GM12878 (cell line): Measurements from ENCODE around the gene ADGRD1. TPM values are rescaled to one million over a fixed set of nuclear protein-coding genes. Genes with fewer than 3 reads are reported as not detected.

Experiments used
- ATAC-seq: fragments of 200-7000 bp; cut with Tn5 transposase; 3 replicates; pipeline ENCODE4 v1.9.1; 2020; ENCODE audit warnings: mild to moderate bottlenecking, moderate library complexity
- BruUV-seq: library from RNA; stranded (reverse); fragments of 400-500 nt; replicated peaks from 2 replicates; lab custom pipeline; 2021; lab: Mats Ljungman, UMichigan
- CTCF ChIA-PET: fragments of 300-600 bp; sonication (Branson Sonifier 250); formaldehyde crosslinking; extraction: SDS; loops from one replicate; lab custom pipeline; 2021; ENCODE audit warnings: inconsistent platforms; lab: Yijun Ruan, JAX
- POLR2A ChIA-PET: fragments of 350-600 bp; formaldehyde crosslinking; extraction: SDS; loops from one replicate; lab custom pipeline; 2021; ENCODE audit warnings: inconsistent platforms; lab: Charles Lee
- RAD21 ChIA-PET: fragments of 300-600 bp; sonication (Branson Sonifier 250); formaldehyde crosslinking; loops from one replicate; lab custom pipeline; 2023; ENCODE audit warnings: antibody characterized with exemption; ENCODE audit not compliant: unreplicated experiment; lab: Charles Lee
- SMC1A ChIA-PET: fragments of 300-600 bp; sonication (Branson Sonifier 250); formaldehyde crosslinking; loops from one replicate; lab custom pipeline; 2023; ENCODE audit not compliant: unreplicated experiment, uncharacterized antibody; lab: Charles Lee
- DNase-seq: peaks from one replicate; pipeline ENCODE4 v3.0.0-alpha.2; 2011; ENCODE audit warnings: low read depth, low spot score
- FAIRE-seq: peaks from 3 replicates; lab custom pipeline; 2011; peaks lifted over from hg19 to GRCh38; lab: Jason Lieb, UNC
- H2AFZ ChIP-seq: 2 replicates; pipeline ENCODE4 v1.6.0; 2011; ENCODE audit warnings: low read depth, low read length, control low read depth; ENCODE audit not compliant: control insufficient read depth
- H3K27ac ChIP-seq: 2 replicates; pipeline ENCODE4 v1.5.1; 2011; ENCODE audit warnings: control low read depth; ENCODE audit not compliant: control insufficient read depth, insufficient read depth
- H3K27me3 ChIP-seq, 2 experiments: replicated peaks in 1 of 2; 2 replicates each; pipeline versions ENCODE4 v1.6.0 to v1.6.1; 2011; ENCODE audit warnings: low read length in 1 of 2; ENCODE audit not compliant: control insufficient read depth in 2 of 2, insufficient read depth in 2 of 2
- H3K36me3 ChIP-seq, 2 experiments: 2 replicates each; pipeline ENCODE4 v1.5.1; 2011; ENCODE audit warnings: low read length in 1 of 2; ENCODE audit not compliant: control insufficient read depth in 2 of 2, insufficient read depth in 2 of 2
- H3K4me1 ChIP-seq: 2 replicates; pipeline ENCODE4 v1.6.1; 2011; ENCODE audit warnings: mild to moderate bottlenecking, low read length, moderate library complexity, mixed read lengths; ENCODE audit not compliant: control insufficient read depth, insufficient read depth
- H3K4me2 ChIP-seq: 2 replicates; pipeline ENCODE4 v1.6.0; 2011; ENCODE audit warnings: control low read depth; ENCODE audit not compliant: control insufficient read depth, insufficient read depth
- H3K4me3 ChIP-seq: fragments of 200-600 bp; sonication (generic); 2 replicates; pipeline ENCODE4 v1.5.1; 2016
- H3K79me2 ChIP-seq: 2 replicates; pipeline ENCODE4 v1.6.0; 2011; ENCODE audit warnings: low read length; ENCODE audit not compliant: control insufficient read depth, insufficient read depth
- H3K9ac ChIP-seq: 2 replicates; pipeline ENCODE4 v1.8.0; 2011; ENCODE audit warnings: low read length, control low read depth, mixed read lengths; ENCODE audit not compliant: control insufficient read depth, insufficient read depth
- H3K9me3 ChIP-seq: replicated peaks from 3 replicates; pipeline ENCODE4 v1.5.1; 2011; ENCODE audit warnings: mild to moderate bottlenecking, low read length; ENCODE audit not compliant: control insufficient read depth, insufficient read depth
- H4K20me1 ChIP-seq: 2 replicates; pipeline ENCODE4 v1.6.0; 2011; ENCODE audit not compliant: control insufficient read depth, insufficient read depth
- BRCA1 ChIP-seq: IDR thresholded peaks from 2 replicates; pipeline ENCODE4 v1.6.1; 2011; ENCODE audit warnings: low read depth, low read length, improper control_type of control experiment
- CHD2 ChIP-seq: IDR thresholded peaks from 2 replicates; pipeline ENCODE4 v1.6.1; 2011; ENCODE audit warnings: low read depth, low read length, improper control_type of control experiment, borderline replicate concordance
- ESRRA ChIP-seq: IDR thresholded peaks from 2 replicates; pipeline ENCODE4 v1.6.1; 2012; ENCODE audit warnings: mild to moderate bottlenecking, low read length, improper control_type of control experiment
- IRF3 ChIP-seq: fragments of 450-650 bp; IDR thresholded peaks from 2 replicates; pipeline ENCODE4 v1.6.1; 2014; ENCODE audit warnings: mild to moderate bottlenecking
- IRF4 ChIP-seq: IDR thresholded peaks from 2 replicates; pipeline ENCODE4 v1.6.1; 2011; ENCODE audit warnings: low read depth, low read length
- KDM1A ChIP-seq: fragments of 200-600 bp; sonication (generic); IDR thresholded peaks from 2 replicates; pipeline ENCODE4 v1.6.1; 2016; ENCODE audit warnings: borderline replicate concordance
- MTA2 ChIP-seq: fragments of 450-650 bp; IDR thresholded peaks from 2 replicates; pipeline ENCODE4 v1.6.1; 2016; ENCODE audit warnings: low read depth, mild to moderate bottlenecking, moderate library complexity
- POLR2AphosphoS5 ChIP-seq: IDR thresholded peaks from 2 replicates; pipeline ENCODE4 v1.6.1; 2011; ENCODE audit warnings: mild to moderate bottlenecking, low read length, inconsistent platforms
- RB1 ChIP-seq: fragments of 450-650 bp; formaldehyde crosslinking; IDR thresholded peaks from 2 replicates; pipeline ENCODE4 v1.6.1; 2017; ENCODE audit warnings: mild to moderate bottlenecking, borderline replicate concordance
- RELA ChIP-seq: fragments of 450-650 bp; IDR thresholded peaks from 2 replicates; pipeline ENCODE4 v1.8.0; 2014; ENCODE audit warnings: borderline replicate concordance; ENCODE audit not compliant: partially characterized antibody
- SPI1 ChIP-seq: IDR thresholded peaks from 2 replicates; pipeline ENCODE4 v1.6.1; 2011; ENCODE audit warnings: low read depth, mild to moderate bottlenecking, low read length, moderate library complexity, borderline replicate concordance; ENCODE audit not compliant: insufficient read depth
- TAF1 ChIP-seq: IDR thresholded peaks from 2 replicates; pipeline ENCODE4 v1.6.1; 2011; ENCODE audit warnings: mild to moderate bottlenecking, low read depth, low read length, borderline replicate concordance
- TCF12 ChIP-seq: IDR thresholded peaks from 2 replicates; pipeline ENCODE4 v1.6.1; 2011; ENCODE audit warnings: low read depth, mild to moderate bottlenecking, low read length
- USF2 ChIP-seq: IDR thresholded peaks from 2 replicates; pipeline ENCODE4 v1.6.1; 2011; ENCODE audit warnings: low read depth, low read length, improper control_type of control experiment, borderline replicate concordance
- WGBS: methylation state at CpG from one replicate; pipeline ENCODE4 v1.1.6; 2016; ENCODE audit warnings: low lambda C conversion rate; ENCODE audit not compliant: insufficient replicate concordance, insufficient coverage; ENCODE audit errors: missing lambda C conversion rate; 5-methylcytosine and 5-hydroxymethylcytosine counted together
- in situ Hi-C: fragments of 300-500 bp; cut with MboI; formaldehyde crosslinking; loops from 9 replicates; pipeline ENCODE4 v1.14.3; 2018; ENCODE audit warnings: mixed read lengths
- intact Hi-C: fragments of 100-400 bp; cut with micrococcal nuclease; formaldehyde crosslinking; loops from one replicate; pipeline ENCODE4 v1.14.2; 2022; ENCODE audit not compliant: unreplicated experiment
- polyA plus RNA-seq, 11 experiments: library from polyadenylated mRNA; depleted of rRNA in 4 of 11; unstranded in 6 of 11; stranded (reverse) in 5 of 11; fragments of >200 nt; fragmentation: Nextera tagmentation in 4 of 11; fragmentation: Illumina TruSeq in 1 of 11; extraction: Ambion mirVana in 4 of 11; extraction: Trizol in 1 of 11; gene quantifications; 1 replicate in 1 of 11; 2 replicates in 10 of 11; pipeline versions ENCODE4 v1.2.1 to v1.2.3, GENCODE V29; 2011 to 2016; ENCODE audit warnings: inconsistent platforms in 2 of 11, missing spikeins in 2 of 11, low read depth in 1 of 11
- total RNA-seq, 4 experiments: library from RNA; depleted of rRNA in 3 of 4; stranded (reverse); fragments of >200 nt in 3 of 4; fragmentation: Illumina TruSeq in 1 of 4; extraction: Trizol in 1 of 4; gene quantifications; 2 replicates each; pipeline versions ENCODE4 v1.2.1 to v1.2.3, GENCODE V29; 2013 to 2021
- TF ChIP-seq, protein P1 (sequence below): fragments of 450-650 bp; conservative IDR thresholded peaks from 2 replicates; pipeline ENCODE4 v1.6.1; 2017; ENCODE audit warnings: mild to moderate bottlenecking, moderate library complexity
- TF ChIP-seq, protein P2 (sequence below): IDR thresholded peaks from 2 replicates; pipeline ENCODE4 v1.6.1; 2012; ENCODE audit warnings: low read depth, low read length, improper control_type of control experiment
- TF ChIP-seq, protein P3 (sequence below): fragments of 450-650 bp; IDR thresholded peaks from 2 replicates; pipeline ENCODE4 v1.6.1; 2016; ENCODE audit warnings: mild to moderate bottlenecking

ADGRD1 gene
- total and polyA plus RNA-seq, 10 of the 15 experiments (the other 5 are each of a cell fraction or from before 2014, with no cell fraction given): 0.15 to 12.7 (median 1.2) TPM

- TF ChIP-seq, protein P1, sequence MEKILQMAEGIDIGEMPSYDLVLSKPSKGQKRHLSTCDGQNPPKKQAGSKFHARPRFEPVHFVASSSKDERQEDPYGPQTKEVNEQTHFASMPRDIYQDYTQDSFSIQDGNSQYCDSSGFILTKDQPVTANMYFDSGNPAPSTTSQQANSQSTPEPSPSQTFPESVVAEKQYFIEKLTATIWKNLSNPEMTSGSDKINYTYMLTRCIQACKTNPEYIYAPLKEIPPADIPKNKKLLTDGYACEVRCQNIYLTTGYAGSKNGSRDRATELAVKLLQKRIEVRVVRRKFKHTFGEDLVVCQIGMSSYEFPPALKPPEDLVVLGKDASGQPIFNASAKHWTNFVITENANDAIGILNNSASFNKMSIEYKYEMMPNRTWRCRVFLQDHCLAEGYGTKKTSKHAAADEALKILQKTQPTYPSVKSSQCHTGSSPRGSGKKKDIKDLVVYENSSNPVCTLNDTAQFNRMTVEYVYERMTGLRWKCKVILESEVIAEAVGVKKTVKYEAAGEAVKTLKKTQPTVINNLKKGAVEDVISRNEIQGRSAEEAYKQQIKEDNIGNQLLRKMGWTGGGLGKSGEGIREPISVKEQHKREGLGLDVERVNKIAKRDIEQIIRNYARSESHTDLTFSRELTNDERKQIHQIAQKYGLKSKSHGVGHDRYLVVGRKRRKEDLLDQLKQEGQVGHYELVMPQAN: no peak
- TF ChIP-seq BRCA1 (no peak), RB1 (no peak), IRF4 (no peak), RELA (no peak)
- TF ChIP-seq, protein P2, sequence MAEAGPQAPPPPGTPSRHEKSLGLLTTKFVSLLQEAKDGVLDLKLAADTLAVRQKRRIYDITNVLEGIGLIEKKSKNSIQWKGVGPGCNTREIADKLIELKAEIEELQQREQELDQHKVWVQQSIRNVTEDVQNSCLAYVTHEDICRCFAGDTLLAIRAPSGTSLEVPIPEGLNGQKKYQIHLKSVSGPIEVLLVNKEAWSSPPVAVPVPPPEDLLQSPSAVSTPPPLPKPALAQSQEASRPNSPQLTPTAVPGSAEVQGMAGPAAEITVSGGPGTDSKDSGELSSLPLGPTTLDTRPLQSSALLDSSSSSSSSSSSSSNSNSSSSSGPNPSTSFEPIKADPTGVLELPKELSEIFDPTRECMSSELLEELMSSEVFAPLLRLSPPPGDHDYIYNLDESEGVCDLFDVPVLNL: no peak
These were observed 73.6 kb downstream of the ADGRD1 start (continued) for GRCh38 chr12:131027264-131027663.

GRCh38 chr12:131027876-131028586, 74.3 kb downstream of the ADGRD1 start:
- H3K36me3 ChIP-seq: no peaks in the 10 kb centered on the region
- no peak overlapping the region for H3K9ac ChIP-seq
- no TSS peak for BruUV-seq
- H3K4me3 ChIP-seq: no peak overlapping the region
- no peak for ATAC-seq
- ChIA-PET POLR2A (no interaction called here), SMC1A (interaction anchor here (1.1 kb wide), 1 partner anchor 82 kb away, joined by 3 read pairs; no protein-coding TSS in a partner anchor), RAD21 (no interaction called here), CTCF (no interaction called here)
- H3K27ac ChIP-seq: no peak overlapping the region
- 89% methylated on average over 20 of the region's 20 CpGs for WGBS
- H3K4me1 ChIP-seq: no peaks in the 10 kb centered on the region
- H3K9me3 ChIP-seq: no peaks in the 10 kb centered on the region
- no peaks in the 10 kb centered on the region for H3K79me2 ChIP-seq
- no peak overlapping the region for H3K4me2 ChIP-seq
- intact Hi-C loops (no loop called here), in situ Hi-C loops (no loop called here)
- H2AFZ ChIP-seq: no peak overlapping the region
- no peaks in the 10 kb centered on the region; a peak in 1 of 4 replicates for H3K27me3 ChIP-seq
- FAIRE-seq: no peak
- no peaks in the 10 kb centered on the region for H4K20me1 ChIP-seq
- DNase-seq: no peak
- no peak for TF ChIP-seq IRF3
- no peak for TF ChIP-seq SPI1
- TF ChIP-seq KDM1A: no peak
- no peak for TF ChIP-seq MTA2
- no peak for TF ChIP-seq TCF12
- TF ChIP-seq IRF4: no peak
- TF ChIP-seq USF2: no peak
- TF ChIP-seq CHD2: no peak
- TF ChIP-seq ESRRA: no peak
- TF ChIP-seq POLR2AphosphoS5: no peak
- TF ChIP-seq, protein P3, sequence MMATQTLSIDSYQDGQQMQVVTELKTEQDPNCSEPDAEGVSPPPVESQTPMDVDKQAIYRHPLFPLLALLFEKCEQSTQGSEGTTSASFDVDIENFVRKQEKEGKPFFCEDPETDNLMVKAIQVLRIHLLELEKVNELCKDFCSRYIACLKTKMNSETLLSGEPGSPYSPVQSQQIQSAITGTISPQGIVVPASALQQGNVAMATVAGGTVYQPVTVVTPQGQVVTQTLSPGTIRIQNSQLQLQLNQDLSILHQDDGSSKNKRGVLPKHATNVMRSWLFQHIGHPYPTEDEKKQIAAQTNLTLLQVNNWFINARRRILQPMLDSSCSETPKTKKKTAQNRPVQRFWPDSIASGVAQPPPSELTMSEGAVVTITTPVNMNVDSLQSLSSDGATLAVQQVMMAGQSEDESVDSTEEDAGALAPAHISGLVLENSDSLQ: no peak
- no peak for TF ChIP-seq TAF1
